ENCODE data around the gene KMT2D. TPM values are rescaled to one million over a fixed set of nuclear protein-coding genes. Genes with fewer than 3 reads are reported as not detected.

The KMT2D gene
- total and polyA plus RNA-seq, 2 donors (not counting 3 experiments of a cell fraction or from before 2014, with no cell fraction given), result 15.1 to 120 TPM

DNA sequence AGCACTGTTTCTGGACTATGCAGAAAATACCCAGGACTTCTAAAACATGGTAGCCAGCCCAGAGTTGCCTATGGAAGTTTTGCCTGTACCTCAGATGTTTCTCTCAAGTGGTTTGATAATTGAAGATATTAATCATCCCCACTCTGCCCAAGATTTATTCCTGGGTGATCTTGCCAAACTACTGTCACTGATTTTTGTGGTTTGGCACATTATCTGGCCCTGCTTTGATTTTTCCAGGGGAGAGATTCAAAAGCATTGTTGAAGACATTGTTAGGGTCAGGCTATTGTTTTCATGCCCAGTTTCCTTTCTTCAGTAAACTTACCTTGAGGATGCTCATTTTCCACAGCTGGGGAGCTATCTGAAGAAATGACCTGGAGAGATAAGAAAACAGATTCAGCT is 47.9 kb downstream of the KMT2D start:
- peaks cover 7% of the 10 kb centered on the region for H3K79me2 ChIP-seq (ENCODE audit: control insufficient read depth, insufficient read depth, low read length)
- H3K27ac ChIP-seq (ENCODE audit: insufficient read depth, low read depth, low read length), result no peak overlapping the region
- H3K9me1 ChIP-seq (replicated peaks; ENCODE audit: control insufficient read depth, extremely low read depth, insufficient read depth, low read length), result no peaks in the 10 kb centered on the region
- dilution Hi-C loops (cut with MboI; ENCODE audit: extremely low pct_ligation_motif_present, low sequenced_read_pairs) (no loop called here), intact Hi-C loops (cut with micrococcal nuclease) (no loop called here)
- POLR2A ChIA-PET, result no interaction called here
- DNase-seq (ENCODE audit: low read depth, low spot score), result no peak
- CTCF ChIA-PET, result interaction anchor here (1.4 to 8.7 kb wide), 2 partner anchors 17 to 25 kb away, joined by 3 to 115 read pairs; no protein-coding TSS in a partner anchor
- peaks cover 6% of the 10 kb centered on the region for H3K4me1 ChIP-seq (ENCODE audit: control insufficient read depth, extremely low read depth, insufficient read depth, low read length)
- H3K36me3 ChIP-seq (ENCODE audit: control insufficient read depth in 2 of 2, extremely low read depth in 1 of 2, insufficient read depth in 2 of 2, low read length in 2 of 2), result peaks cover 3 to 8% of the 10 kb centered on the region in 2 experiments
- H2AFZ ChIP-seq (ENCODE audit: low read depth, low read length), result no peak overlapping the region
- no peak overlapping the region for H3K4me2 ChIP-seq (ENCODE audit: insufficient read depth, low read length)
- BruUV-seq (replicated peaks), result no TSS peak
- no peak overlapping the region for H3K9ac ChIP-seq (replicated peaks; ENCODE audit: extremely low read depth, insufficient read depth, low read length)
- no peaks in the 10 kb centered on the region for H3K27me3 ChIP-seq (ENCODE audit: control insufficient read depth in 2 of 2, insufficient read depth in 2 of 2, low read length in 2 of 2)
- no peak overlapping the region for H3K4me3 ChIP-seq (replicated peaks in 1 of 3; ENCODE audit: insufficient read depth in 1 of 3, low read depth in 1 of 3, low read length in 3 of 3)
- no peaks in the 10 kb centered on the region for H3K9me3 ChIP-seq (replicated peaks; ENCODE audit: control insufficient read depth, insufficient read depth, low read length)
- FAIRE-seq, result no peak
- H4K20me1 ChIP-seq (replicated peaks; ENCODE audit: control insufficient read depth, extremely low read depth, insufficient read depth, low read length), result no peaks in the 10 kb centered on the region
- no peak for TF ChIP-seq FOS (IDR thresholded peaks at IDR 0.05; ENCODE audit: borderline replicate concordance, insufficient read depth, low read length)
- TF ChIP-seq, protein P1, sequence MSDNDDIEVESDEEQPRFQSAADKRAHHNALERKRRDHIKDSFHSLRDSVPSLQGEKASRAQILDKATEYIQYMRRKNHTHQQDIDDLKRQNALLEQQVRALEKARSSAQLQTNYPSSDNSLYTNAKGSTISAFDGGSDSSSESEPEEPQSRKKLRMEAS (IDR thresholded peaks at IDR 0.05; ENCODE audit: insufficient read depth, insufficient read length), result no peak
- TF ChIP-seq, protein P2, sequence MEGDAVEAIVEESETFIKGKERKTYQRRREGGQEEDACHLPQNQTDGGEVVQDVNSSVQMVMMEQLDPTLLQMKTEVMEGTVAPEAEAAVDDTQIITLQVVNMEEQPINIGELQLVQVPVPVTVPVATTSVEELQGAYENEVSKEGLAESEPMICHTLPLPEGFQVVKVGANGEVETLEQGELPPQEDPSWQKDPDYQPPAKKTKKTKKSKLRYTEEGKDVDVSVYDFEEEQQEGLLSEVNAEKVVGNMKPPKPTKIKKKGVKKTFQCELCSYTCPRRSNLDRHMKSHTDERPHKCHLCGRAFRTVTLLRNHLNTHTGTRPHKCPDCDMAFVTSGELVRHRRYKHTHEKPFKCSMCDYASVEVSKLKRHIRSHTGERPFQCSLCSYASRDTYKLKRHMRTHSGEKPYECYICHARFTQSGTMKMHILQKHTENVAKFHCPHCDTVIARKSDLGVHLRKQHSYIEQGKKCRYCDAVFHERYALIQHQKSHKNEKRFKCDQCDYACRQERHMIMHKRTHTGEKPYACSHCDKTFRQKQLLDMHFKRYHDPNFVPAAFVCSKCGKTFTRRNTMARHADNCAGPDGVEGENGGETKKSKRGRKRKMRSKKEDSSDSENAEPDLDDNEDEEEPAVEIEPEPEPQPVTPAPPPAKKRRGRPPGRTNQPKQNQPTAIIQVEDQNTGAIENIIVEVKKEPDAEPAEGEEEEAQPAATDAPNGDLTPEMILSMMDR (IDR thresholded peaks at IDR 0.05; ENCODE audit: extremely low read depth in 1 of 2, insufficient read depth in 1 of 2, low read depth in 1 of 2, low read length in 2 of 2), result no peak
- TF ChIP-seq EZH2 (IDR thresholded peaks at IDR 0.05; ENCODE audit: borderline replicate concordance, low read depth, low read length, severe bottlenecking), result no peak
- no peak for TF ChIP-seq POLR2AphosphoS5 (IDR thresholded peaks at IDR 0.05; ENCODE audit: insufficient read depth, low read depth, low read length)
- TF ChIP-seq JUN (IDR thresholded peaks at IDR 0.05; ENCODE audit: borderline replicate concordance, insufficient read depth, insufficient read length, low read depth), result no peak
- no peak for TF ChIP-seq MYC (IDR thresholded peaks at IDR 0.05; ENCODE audit: low read depth, low read length)
- no peak for TF ChIP-seq POLR2A (IDR thresholded peaks at IDR 0.05; ENCODE audit: low read depth, low read length)
- no peak for TF ChIP-seq GATA2 (IDR thresholded peaks at IDR 0.05; ENCODE audit: insufficient read depth, insufficient read length, low read depth, low read length)

Other genes with a start within 250 kb of the KMT2D start
- 61.8 and 64.2 TPM in 2 replicates for gene CACNB3, start 242.3 kb downstream of the KMT2D start, total RNA-seq
- gene CACNB3, start 242.3 kb downstream of the KMT2D start, polyA plus RNA-seq, result 37.4 and 46.1 TPM in 2 replicates
- 101 and 107 TPM in 2 replicates for gene DDX23, start 208.6 kb downstream of the KMT2D start, total RNA-seq
- 47.4 and 56.0 TPM in 2 replicates for gene DDX23, start 208.6 kb downstream of the KMT2D start, polyA plus RNA-seq
- 4.0 and 4.4 TPM in 2 replicates for gene RND1, start 194.9 kb downstream of the KMT2D start, total RNA-seq
- 5.2 and 9.9 TPM in 2 replicates for gene RND1, start 194.9 kb downstream of the KMT2D start, polyA plus RNA-seq
- gene FKBP11, start 135.3 kb downstream of the KMT2D start, total RNA-seq, result 78.9 and 81.2 TPM in 2 replicates
- gene FKBP11, start 135.3 kb downstream of the KMT2D start, polyA plus RNA-seq, result 74.2 and 81.7 TPM in 2 replicates
- 172 and 187 TPM in 2 replicates for gene ARF3, start 103.3 kb downstream of the KMT2D start, total RNA-seq
- 138 and 149 TPM in 2 replicates for gene ARF3, start 103.3 kb downstream of the KMT2D start, polyA plus RNA-seq
- not detected in 2 replicates for gene WNT10B, start 89.1 kb downstream of the KMT2D start, total RNA-seq
- gene WNT10B, start 89.1 kb downstream of the KMT2D start, polyA plus RNA-seq, result 0.04 and 0.14 TPM in 2 replicates
- not detected in 2 replicates for gene WNT1, start 82.5 kb downstream of the KMT2D start, total RNA-seq
- gene WNT1, start 82.5 kb downstream of the KMT2D start, polyA plus RNA-seq, result not detected in 2 replicates
- 0.22 and 0.42 TPM in 2 replicates for gene DDN, start 61.4 kb downstream of the KMT2D start, total RNA-seq
- 0.06 and 0.07 TPM in 2 replicates for gene DDN, start 61.4 kb downstream of the KMT2D start, polyA plus RNA-seq
- gene PRKAG1, start 42.0 kb downstream of the KMT2D start, total RNA-seq, result 50.0 and 54.9 TPM in 2 replicates
- gene PRKAG1, start 42.0 kb downstream of the KMT2D start, polyA plus RNA-seq, result 52.1 and 59.5 TPM in 2 replicates
- 2.3 and 2.6 TPM in 2 replicates for gene RHEBL1, start 9.2 kb upstream of the KMT2D start, total RNA-seq
- 2.2 and 2.7 TPM in 2 replicates for gene RHEBL1, start 9.2 kb upstream of the KMT2D start, polyA plus RNA-seq
- gene DHH, start 34.0 kb upstream of the KMT2D start, total RNA-seq, result 3.3 and 3.9 TPM in 2 replicates
- gene DHH, start 34.0 kb upstream of the KMT2D start, polyA plus RNA-seq, result 2.9 and 4.2 TPM in 2 replicates
- 92.8 and 106 TPM in 2 replicates for gene LMBR1L, start 50.1 kb upstream of the KMT2D start, total RNA-seq
- 78.3 and 99.1 TPM in 2 replicates for gene LMBR1L, start 50.1 kb upstream of the KMT2D start, polyA plus RNA-seq
- gene TUBA1B, start 70.6 kb upstream of the KMT2D start, total RNA-seq, result 2,228 and 2,245 TPM in 2 replicates
- 5,362 and 5,535 TPM in 2 replicates for gene TUBA1B, start 70.6 kb upstream of the KMT2D start, polyA plus RNA-seq
- gene TUBA1A, start 128.3 kb upstream of the KMT2D start, total RNA-seq, result 701 and 740 TPM in 2 replicates
- gene TUBA1A, start 128.3 kb upstream of the KMT2D start, polyA plus RNA-seq, result 2,429 and 3,046 TPM in 2 replicates
- gene TUBA1C, start 204.3 kb upstream of the KMT2D start, total RNA-seq, result 515 and 523 TPM in 2 replicates
- 2,063 and 2,352 TPM in 2 replicates for gene TUBA1C, start 204.3 kb upstream of the KMT2D start, polyA plus RNA-seq
- gene PRPH, start 234.4 kb upstream of the KMT2D start, total RNA-seq, result not detected in 2 replicates
- gene PRPH, start 234.4 kb upstream of the KMT2D start, polyA plus RNA-seq, result not detected in 2 replicates

Data from endothelial cell of umbilical vein (primary cell).